AML-193 (cell line): ENCODE measurements around the gene ITPR1.

Experiments
- DNase-seq, 2 experiments: peaks; one replicate each; lab custom pipeline; 2025; lab: John Stamatoyannopoulos, UW

Gene ITPR1

DNA sequence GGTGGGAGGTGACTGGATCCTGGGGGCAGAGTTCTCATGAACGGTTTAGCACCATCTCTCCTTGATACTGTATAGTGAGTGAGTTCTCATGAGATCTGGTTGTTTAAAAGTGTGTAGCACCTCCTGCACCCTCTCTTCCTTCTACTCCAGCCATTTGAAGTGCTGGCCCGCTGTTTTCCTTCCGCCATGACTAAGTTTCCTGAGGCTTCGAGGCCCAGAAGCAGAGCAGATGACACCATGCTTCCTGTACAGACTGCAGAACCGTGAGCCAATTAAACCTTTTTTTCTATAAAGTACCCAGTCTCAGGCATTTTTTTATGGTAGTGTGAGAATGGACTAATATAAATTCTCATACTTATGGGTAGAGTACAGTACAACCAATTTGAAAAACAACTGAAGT is 362.5 kb downstream of the ITPR1 start:
- no peak for DNase-seq

DNA sequence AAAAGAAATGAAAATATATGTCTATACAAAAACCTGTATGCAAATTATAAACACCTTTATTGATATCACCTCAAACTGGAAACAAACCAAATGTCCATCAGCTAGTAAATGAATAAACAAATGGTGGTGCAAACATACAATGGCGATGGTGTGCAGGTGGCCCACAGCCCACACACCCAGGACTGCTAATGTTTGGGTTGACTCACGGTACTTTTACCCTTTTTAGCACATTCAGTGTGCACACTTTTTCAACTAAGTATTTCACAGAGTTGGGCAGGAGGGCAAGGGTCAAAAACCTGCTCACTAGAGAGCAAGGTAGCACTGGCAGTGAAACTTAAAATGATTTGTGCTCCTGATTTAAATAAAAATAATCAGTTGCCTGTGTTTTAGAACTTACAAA is 363.0 kb downstream of the ITPR1 start:
- no peak for DNase-seq

DNA sequence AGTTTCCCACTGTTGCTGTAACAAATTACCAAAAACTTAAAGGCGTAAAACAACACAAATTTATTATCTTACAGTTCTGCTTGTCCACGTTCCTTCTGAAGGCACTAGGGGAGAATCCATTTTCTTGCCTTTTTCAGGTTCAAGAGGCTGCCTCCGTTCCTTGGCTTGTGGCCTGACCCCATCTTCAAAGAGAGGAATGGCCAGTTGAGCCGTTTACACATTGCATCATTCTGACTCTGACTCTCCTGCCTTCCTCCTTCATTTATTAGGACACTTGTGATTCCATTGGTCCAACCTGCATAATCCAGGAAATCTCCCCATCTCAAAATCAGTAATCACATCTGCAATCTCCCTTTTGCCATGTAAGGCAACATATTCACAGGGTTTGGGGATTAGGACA is 363.4 kb downstream of the ITPR1 start:
- DNase-seq = no peak

DNA sequence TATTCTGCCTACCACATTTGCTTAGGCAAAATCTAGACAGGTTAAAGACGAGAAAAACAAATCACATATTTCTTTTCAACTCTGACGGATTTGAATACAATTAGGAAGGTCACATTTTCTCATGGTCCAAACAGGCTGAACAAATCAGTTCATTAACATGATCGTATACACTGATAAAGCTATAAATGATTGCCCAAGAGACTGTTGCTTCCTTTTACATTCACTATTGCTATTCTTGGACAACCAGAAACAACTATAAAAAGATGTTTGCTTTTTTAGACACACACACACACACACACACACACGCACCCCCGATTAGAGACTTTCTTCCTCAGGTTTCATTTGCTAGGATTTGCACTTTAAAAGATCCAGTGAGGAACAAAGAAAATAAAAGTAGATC is 363.8 kb downstream of the ITPR1 start:
- DNase-seq = no peak

DNA sequence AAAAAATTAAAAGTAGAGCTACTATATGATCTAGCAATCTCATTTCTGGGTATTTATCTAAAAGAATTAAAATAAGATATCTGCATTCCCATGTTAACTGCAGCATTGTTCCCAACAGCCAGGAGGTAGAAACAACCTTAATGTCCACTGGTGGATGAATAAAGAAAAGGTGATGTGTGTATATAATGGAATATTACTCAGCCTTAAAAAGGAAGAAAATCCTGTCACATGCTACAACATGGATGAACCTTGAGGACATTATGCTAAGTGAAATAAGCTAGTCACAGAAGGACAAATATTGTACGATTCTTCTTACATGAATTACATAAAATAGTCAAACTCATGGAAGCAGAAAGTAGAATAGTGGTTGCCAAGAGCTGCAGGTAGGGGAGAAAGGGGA is 366.6 kb downstream of the ITPR1 start:
- DNase-seq = no peak

DNA sequence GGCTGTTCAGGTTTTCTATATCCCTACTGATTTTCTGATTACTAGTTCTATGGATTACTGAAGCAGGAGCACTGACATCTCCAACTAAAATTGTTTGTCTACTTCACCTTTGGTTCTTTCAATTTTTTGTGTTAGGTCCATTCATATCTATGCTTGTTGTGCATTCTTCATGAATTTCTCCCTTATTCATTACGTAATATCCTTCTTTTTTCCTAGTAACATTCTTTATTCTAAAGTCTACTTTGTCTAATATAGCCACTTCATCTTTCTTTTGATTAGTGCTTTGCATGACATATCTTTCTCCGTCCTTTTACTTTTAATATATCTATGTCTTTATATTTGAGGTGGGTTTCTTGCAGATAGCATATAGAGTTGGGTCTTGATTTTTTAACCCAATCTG is 369.8 kb downstream of the ITPR1 start:
- no peak for DNase-seq

DNA sequence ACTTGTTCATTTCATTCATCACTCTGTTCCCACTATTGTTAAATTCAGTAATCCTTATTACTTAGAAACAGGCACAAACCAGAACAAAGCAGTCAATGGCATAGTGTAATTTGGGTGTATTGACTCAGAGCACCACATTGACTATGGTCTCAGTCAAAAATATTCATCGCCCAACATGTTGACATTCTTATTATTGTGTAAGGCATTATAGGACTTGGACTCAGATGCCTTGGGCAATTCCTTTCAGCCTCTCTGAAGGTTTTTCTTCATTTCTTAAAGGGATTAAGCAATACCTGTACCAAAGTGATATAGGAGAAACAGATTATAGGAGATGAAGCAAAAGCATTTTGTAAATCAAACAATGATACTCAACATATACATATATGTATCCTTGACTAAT is 371.4 kb downstream of the ITPR1 start:
- peak; percentile 99 for DNase-seq

DNA sequence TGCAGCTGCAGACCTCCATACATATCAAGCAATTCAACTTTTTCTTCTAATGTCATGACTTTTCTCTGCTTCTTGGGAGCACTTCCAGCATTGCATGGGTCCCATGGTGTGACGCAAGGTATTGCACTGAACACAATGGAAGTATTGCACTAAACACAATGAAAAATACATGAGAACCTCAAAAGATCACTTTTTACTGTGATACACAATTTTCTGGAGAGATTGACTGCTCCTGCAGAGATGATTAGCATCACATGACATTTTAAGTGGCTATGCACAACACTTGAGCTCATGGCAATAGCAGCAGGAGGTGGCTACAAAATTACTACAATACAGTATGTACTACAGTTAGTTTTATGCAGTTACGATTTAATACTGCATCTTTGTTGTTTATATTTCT is 372.6 kb downstream of the ITPR1 start:
- DNase-seq = peak; percentile 50 to 59

DNA sequence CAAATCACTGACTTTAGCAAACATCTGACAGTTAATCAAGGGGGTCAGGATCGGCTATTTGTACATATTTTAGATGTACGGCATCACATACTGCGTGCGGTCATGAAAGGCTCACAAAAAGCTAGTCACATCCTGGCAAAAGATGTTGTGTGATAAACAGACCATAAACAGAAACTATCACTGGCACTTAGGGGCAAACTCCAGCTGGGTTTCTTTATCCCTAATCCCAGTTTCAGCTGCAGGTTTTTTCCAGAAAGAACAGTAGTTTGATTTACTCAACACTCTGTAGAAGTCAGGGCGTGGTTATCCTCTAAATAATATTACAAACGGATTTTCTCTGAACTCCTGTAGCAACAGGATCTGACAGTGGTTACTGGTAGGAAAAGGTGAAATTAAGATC is 373.7 kb downstream of the ITPR1 start:
- DNase-seq = no peak

DNA sequence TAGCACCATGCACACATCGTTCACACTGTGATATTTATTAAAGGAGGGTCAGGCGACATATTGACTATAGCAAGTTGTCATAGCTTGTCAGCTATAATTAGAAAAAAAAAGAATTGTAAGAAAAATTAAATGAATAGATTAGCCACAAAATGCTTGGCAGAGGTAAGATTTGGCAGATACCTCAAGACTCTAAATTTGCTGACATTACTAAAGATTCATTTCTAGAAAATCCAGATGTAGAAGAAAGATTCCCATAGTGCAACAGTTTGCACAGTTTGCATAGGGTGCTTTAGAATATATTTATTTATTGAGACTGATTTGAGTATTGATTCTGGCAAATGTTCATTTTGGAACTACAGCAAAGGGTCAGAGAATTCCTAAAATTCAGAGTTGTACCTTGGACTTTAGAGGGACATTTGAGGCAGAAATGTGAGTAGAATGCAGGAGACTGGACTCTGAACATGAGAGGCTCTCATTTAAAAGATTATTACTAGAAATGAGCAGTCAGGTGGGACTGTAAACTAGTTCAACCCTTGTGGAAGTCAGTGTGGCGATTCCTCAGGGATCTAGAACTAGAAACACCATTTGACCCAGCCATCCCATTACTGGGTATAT is 384.1 kb downstream of the ITPR1 start:
- no peak for DNase-seq

DNA sequence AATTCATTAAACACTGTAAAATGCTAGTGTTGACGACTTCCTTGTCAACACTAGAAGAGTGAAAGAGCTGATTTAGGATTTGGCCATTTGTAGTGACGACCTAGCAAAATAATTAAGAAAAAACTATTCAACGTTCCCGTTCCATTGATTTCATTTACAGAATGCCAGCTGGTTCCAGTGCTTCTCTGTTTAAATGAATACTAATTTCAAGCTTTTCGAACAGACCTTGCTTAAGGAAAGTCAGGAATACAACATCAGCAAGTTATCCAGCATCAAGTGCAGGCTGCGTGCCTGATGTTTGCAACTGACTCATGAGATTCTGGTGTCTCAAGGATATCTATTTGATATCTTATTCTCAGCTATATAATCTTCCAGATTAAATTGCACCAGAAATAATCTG is 387.7 kb downstream of the ITPR1 start:
- no peak for DNase-seq

DNA sequence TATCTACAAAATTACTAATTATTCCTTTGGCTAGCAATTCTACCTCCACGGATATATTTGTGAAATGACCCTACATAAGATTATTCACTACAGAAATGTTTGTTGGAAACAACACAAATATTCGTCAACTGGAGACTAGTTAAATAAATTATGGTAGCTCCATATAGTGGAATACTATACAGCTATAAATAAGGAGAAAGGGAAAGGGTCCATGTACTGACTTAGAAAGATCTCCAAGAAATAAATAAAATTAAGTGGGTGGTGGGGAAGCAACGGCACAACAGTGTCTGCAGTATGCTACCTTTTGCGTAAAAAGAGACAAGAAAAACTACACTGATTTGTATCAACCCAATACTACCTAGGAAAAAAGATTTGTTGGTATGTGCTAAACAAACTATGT is 389.4 kb downstream of the ITPR1 start:
- no peak for DNase-seq

DNA sequence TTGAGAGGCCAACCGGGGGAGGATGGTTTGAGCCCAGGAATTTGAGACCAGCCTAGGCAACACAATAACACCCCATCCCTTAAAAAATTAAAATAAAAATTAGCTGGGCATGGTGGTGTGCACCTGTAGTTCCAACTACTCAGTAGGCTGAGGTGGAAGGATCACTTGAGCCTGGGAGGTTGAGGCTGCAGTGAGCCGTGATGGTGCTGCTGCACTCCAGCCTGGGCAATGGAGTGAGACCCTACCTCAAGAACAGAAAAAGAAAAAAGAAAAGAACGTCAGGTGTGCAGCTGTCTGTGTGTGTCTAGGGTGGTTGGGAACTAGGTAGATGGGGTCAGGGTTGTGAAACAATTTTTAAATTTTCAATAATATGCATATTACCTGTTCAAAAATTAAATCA is 389.9 kb downstream of the ITPR1 start:
- DNase-seq = no peak

DNA sequence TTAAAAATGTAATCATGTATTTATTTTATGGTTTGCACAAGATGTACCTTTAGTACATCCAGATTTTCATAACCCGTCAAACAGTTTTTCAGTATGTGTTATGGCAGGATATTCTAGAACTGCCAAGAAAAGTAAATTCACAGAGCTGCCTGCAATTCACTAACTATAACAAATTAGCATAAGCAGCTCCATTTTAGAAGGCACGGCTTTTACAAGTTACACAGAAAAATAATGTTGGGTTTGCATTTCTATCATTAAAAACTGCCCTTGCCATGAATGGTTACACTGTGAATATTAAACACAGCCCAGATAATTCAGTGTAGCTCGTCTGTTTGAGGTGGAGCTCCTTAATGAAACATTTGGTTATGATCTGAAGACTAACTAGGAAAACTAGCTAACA is 391.7 kb downstream of the ITPR1 start:
- no peak for DNase-seq

DNA sequence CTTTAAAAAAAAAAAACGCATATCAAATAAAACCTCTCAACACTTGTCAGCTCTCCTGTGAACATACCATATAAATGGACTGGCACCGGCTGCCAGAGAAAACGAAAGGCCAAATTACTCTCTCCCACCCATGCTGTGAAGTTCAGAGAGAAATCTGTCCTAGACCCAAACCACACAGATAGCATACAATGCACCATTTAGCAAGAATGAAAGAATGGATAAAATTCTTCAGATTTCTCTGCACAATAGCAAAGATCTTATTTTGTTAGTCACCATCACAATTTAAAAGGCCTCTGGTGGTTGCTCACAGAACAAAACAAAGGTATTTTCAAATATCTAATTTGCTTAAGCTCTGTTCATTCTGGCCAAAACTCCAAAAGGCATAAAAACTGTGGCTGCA is 392.2 kb downstream of the ITPR1 start:
- no peak for DNase-seq

DNA sequence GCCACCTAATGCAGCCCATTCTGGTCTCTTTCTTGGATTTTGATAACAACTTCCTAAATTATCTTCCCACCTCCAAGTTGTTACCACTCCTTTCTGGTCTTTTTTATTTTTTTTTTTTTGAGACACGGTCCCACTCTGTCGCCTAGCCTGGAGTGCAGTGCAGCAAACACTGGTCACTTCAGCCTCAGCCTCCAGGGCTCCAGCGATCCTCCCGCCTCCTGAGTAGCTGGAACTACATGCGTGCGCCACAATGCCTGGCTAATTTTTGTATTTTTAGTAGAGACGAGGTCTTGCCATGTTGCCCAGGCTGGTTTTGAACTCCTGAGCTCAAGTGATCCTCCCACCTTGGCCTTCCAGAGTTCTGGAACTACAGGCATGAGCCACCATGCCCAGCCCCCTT is 393.3 kb downstream of the ITPR1 start:
- DNase-seq = no peak

DNA sequence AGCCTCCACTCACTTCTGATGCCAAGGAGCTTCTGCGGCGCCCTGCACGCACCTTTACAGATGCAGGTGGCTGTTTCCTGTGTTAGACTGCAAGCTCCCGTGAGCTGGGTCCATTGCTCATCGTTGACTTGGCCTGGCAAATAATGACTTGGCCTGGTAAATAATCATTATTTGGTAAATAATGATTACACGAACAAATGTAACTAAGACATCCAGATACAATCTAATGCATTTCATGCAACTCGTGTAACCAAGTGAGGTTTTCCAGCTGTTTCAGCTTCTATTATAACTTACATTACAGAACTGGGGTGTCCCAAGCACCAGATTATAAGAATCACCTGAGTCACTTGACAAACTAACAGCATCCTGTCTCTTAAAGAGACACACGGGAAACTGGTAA is 394.0 kb downstream of the ITPR1 start:
- DNase-seq = no peak

DNA sequence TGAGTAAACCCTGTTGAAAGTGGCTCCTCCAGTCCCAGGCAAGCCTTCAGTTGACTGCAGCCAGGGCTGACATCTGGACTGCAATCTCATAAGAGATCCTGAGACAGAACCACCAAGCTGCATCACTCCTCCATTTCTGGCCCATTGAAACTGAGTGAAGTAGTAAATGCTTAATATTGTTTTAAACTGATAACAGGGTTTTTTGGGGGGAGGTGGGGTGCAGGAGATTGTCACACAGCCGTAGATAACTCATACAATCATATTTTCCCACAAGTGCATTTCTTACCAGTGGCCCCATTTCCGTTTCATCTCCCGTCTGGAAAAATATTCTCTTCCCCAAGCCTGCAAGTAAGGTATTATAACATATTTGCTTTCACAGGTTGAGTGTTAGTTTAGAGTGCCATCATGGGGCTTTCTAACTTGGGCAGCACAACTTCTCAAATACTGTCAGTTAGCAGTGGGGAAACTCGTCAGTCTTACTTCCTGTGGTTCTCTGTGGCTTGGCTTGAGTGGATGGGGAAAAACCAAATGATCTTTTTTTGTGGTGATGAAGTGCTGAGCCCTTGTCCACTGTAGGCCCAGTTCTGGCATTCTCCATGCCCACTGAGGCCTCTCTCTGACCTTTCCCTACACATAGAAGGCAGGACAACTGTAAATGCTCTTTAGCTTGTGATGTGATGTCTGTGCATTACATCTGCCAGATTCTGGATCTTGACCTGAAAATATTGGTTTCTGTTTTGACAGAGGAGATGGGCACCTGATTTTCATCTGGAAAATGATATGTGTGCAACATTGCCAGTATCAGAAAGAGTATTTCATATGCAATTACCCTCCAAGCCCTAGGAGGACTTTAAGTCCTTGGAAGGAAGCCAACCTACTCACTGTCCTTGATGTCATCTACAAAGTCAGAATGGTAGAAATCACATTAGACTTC is 396.0 kb downstream of the ITPR1 start:
- peak; percentile 69 to 83 for DNase-seq

DNA sequence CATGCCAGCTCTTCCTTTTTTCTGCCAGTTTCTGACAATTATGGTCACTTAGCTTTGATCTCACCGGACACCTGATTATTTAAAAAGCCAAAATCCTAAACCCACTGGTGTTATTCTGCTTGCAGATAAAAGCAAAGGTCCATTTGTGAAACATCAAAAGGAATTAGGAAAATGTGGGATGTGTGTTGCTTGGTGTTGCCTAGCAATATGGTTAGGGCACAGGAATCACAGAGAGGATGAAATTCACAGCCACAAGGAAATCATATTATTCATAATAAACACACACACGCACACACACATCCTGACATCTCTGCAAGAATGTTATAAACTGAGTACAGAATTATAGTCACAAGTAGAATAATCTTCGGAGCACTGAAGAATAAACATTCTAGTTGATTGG is 396.7 kb downstream of the ITPR1 start:
- no peak for DNase-seq

DNA sequence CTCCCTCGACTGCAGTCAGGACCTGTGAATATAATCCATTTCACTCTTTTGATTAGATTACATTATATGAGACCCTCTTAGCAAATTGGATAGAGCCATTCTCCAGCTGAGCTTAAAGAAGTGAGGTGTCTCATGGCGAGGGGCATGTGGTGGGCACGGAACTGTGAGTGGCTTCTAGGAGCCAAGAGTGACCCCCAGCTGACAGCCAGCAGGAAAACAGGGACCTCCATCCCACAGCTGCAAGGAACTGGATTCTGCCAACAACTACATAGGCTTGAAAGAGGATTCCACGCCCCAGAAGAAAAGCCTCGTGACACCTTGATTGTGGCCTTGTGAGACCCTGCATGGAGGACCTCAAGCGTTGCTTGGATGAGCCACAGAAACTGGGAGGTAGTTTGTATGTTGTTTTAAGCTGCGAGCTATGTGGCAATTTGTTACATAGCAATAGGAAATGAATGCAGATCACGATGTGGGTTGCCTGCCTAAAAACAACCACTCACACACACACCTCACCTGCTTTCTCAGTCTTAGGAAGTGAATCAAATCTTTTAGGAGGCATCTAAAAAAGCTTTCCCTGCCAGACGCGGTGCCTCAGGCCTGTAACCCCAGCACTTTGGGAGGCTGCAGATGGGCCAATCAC is 401.9 kb downstream of the ITPR1 start:
- no peak for DNase-seq

DNA sequence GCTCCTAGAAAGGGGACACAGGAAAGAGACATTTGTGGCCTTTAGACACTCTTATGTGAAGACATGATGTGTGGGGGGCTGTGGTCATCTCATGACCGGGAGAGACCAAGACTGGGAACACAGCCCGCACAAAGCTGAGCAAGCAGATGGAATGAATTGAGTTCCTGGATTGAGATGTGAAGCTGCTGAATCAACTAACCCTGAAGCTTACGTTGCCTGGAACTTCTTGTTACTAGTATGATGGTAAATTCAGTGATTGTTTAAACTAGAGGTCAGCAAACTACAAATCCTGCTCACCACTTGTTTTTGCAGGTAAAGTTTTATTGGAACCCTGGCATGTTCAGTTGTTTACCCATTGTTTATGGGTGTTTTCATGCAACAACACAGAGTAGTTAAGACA is 402.7 kb downstream of the ITPR1 start:
- no peak for DNase-seq
